CD14-positive monocyte (primary cell): ENCODE data around the gene CD55. TPM values are rescaled to one million over a fixed set of nuclear protein-coding genes. Genes with fewer than 3 reads are reported as not detected.
A peak's percentile ranks its signal among the peaks of the same experiment; 100 is the strongest.

ENCODE experiments used
- DNase-seq, 3 donors: peaks; one replicate each; pipeline ENCODE4 v3.0.0-alpha.2; 2011 to 2022
- H2AFZ ChIP-seq: 2 replicates; pipeline ENCODE4 v1.6.0; 2012; ENCODE audit warnings: mild to moderate bottlenecking, low read depth, low read length, inconsistent platforms; ENCODE audit not compliant: insufficient read depth, poor library complexity, severe bottlenecking
- H3K27ac ChIP-seq, 2 donors: 1 replicate in 1 of 2; 2 replicates in 1 of 2; pipeline ENCODE4 v1.5.1; 2012 to 2013; ENCODE audit warnings: low read length in 2 of 2, control low read depth in 1 of 2, inconsistent platforms in 1 of 2, low read depth in 1 of 2, mild to moderate bottlenecking in 1 of 2
- H3K27me3 ChIP-seq, 2 donors: one replicate each; pipeline versions ENCODE4 v1.6.0 to v1.6.1; 2011 to 2013; ENCODE audit warnings: low read length in 2 of 2; ENCODE audit not compliant: control insufficient read depth in 2 of 2, insufficient read depth in 2 of 2
- H3K36me3 ChIP-seq, 2 donors: replicated peaks in 1 of 2; 1 replicate in 1 of 2; 2 replicates in 1 of 2; pipeline versions ENCODE4 v1.5.1 to v1.6.1; 2012 to 2013; ENCODE audit warnings: low read length in 2 of 2, control low read depth in 1 of 2, inconsistent platforms in 1 of 2, mild to moderate bottlenecking in 1 of 2; ENCODE audit not compliant: insufficient read depth in 2 of 2, control insufficient read depth in 1 of 2
- H3K4me1 ChIP-seq, 2 donors: 1 replicate in 1 of 2; 2 replicates in 1 of 2; pipeline versions ENCODE4 v1.5.1 to v1.6.1; 2012 to 2013; ENCODE audit warnings: low read length in 2 of 2, control low read depth in 1 of 2, inconsistent platforms in 1 of 2, mild to moderate bottlenecking in 1 of 2, moderate library complexity in 1 of 2; ENCODE audit not compliant: insufficient read depth in 2 of 2, control insufficient read depth in 1 of 2
- H3K4me2 ChIP-seq: replicated peaks from 2 replicates; pipeline ENCODE3; 2012; ENCODE audit warnings: low read length, moderate library complexity, mild to moderate bottlenecking; ENCODE audit not compliant: poor library complexity, severe bottlenecking; ENCODE audit errors: extremely low read depth
- H3K4me3 ChIP-seq, 3 experiments: fragments of 200-600 bp in 1 of 3; sonication (generic) in 1 of 3; replicated peaks in 1 of 3; 1 replicate in 2 of 3; 2 replicates in 1 of 3; pipeline ENCODE4 v1.5.1; 2011 to 2013; ENCODE audit warnings: low read length in 3 of 3, mild to moderate bottlenecking in 3 of 3, control low read depth in 2 of 3, low read depth in 2 of 3, inconsistent platforms in 1 of 3, moderate library complexity in 1 of 3
- H3K79me2 ChIP-seq: 2 replicates; pipeline ENCODE4 v1.6.0; 2012; ENCODE audit warnings: mild to moderate bottlenecking, control low read depth, inconsistent platforms, low read length, moderate library complexity; ENCODE audit not compliant: insufficient read depth
- H3K9ac ChIP-seq: 2 replicates; pipeline ENCODE4 v1.6.0; 2017; ENCODE audit warnings: low read length, mild to moderate bottlenecking; ENCODE audit not compliant: insufficient read depth, poor library complexity, severe bottlenecking
- H3K9me3 ChIP-seq, 2 donors: replicated peaks in 1 of 2; 1 replicate in 1 of 2; 2 replicates in 1 of 2; pipeline versions ENCODE4 v1.5.1 to v1.6.1; 2012 to 2013; ENCODE audit warnings: low read length in 2 of 2, control low read depth in 1 of 2; ENCODE audit not compliant: control insufficient read depth in 1 of 2, insufficient read depth in 1 of 2
- H4K20me1 ChIP-seq: 2 replicates; pipeline ENCODE4 v1.6.0; 2012; ENCODE audit warnings: mild to moderate bottlenecking, low read length, control low read depth, moderate library complexity; ENCODE audit not compliant: insufficient read depth
- H3K27ac Mint-ChIP-seq, 7 donors: one replicate each; pipeline ENCODE4 v1.8.0; 2020; ENCODE audit warnings: mild to moderate bottlenecking in 7 of 7, mixed read lengths in 7 of 7, moderate library complexity in 6 of 7, inconsistent platforms in 2 of 7
- H3K27me3 Mint-ChIP-seq, 3 donors: one replicate each; pipeline ENCODE4 v1.8.0; 2021 to 2022; ENCODE audit warnings: low read depth in 3 of 3, mild to moderate bottlenecking in 3 of 3, mixed read lengths in 3 of 3, moderate library complexity in 3 of 3, inconsistent platforms in 1 of 3
- H3K36me3 Mint-ChIP-seq, 2 donors: one replicate each; pipeline ENCODE4 v1.8.0; 2020; ENCODE audit warnings: mixed read lengths in 2 of 2, inconsistent platforms in 1 of 2, mild to moderate bottlenecking in 1 of 2
- H3K4me1 Mint-ChIP-seq: one replicate; pipeline ENCODE4 v1.8.0; 2020; ENCODE audit warnings: mild to moderate bottlenecking, mixed read lengths
- H3K4me3 Mint-ChIP-seq, 2 donors: one replicate each; pipeline ENCODE4 v1.8.0; 2020; ENCODE audit warnings: mild to moderate bottlenecking in 2 of 2, mixed read lengths in 2 of 2, moderate library complexity in 1 of 2
- H3K9me3 Mint-ChIP-seq, 7 donors: one replicate each; pipeline ENCODE4 v1.8.0; 2020 to 2022; ENCODE audit warnings: mixed read lengths in 7 of 7, mild to moderate bottlenecking in 6 of 7, moderate library complexity in 6 of 7, inconsistent platforms in 2 of 7
- WGBS: methylation state at CpG from one replicate; pipeline ENCODE4 v1.1.5; 2013; ENCODE audit warnings: missing lambda C conversion rate; ENCODE audit not compliant: insufficient coverage; 5-methylcytosine and 5-hydroxymethylcytosine counted together
- intact Hi-C, 2 donors: fragments of 100-400 bp; cut with micrococcal nuclease; formaldehyde crosslinking; loops; one replicate each; pipeline versions ENCODE4 v1.15.0 to v1.15.1; 2023
- polyA minus RNA-seq: library from RNA; depleted of rRNA, polyadenylated mRNA; stranded (reverse); fragments of >200 nt; gene quantifications from 2 replicates; pipeline ENCODE4 v1.2.3, GENCODE V29; 2012
- polyA plus RNA-seq, 3 donors: library from polyadenylated mRNA; depleted of rRNA in 1 of 3; unstranded in 2 of 3; stranded (reverse) in 1 of 3; fragments of 300-500 nt in 2 of 3; fragments of >200 nt in 1 of 3; fragmentation: Illumina TruSeq in 2 of 3; gene quantifications; 1 replicate in 2 of 3; 2 replicates in 1 of 3; pipeline ENCODE4 v1.2.3, GENCODE V29; 2012 to 2021
- total RNA-seq, 12 experiments: library from RNA in 1 of 12; stranded (reverse) in 1 of 12; fragments of 120-200 nt in 1 of 12; gene quantifications; one replicate each; pipeline ENCODE4 v1.2.4 and lab custom pipeline; 2013 to 2026; ENCODE audit warnings: mixed read lengths in 6 of 12, inconsistent platforms in 1 of 12
- TF ChIP-seq, protein P1 (sequence below): fragments of 200-600 bp; IDR thresholded peaks from one replicate; pipeline ENCODE4 v1.8.0; 2022; ENCODE audit warnings: antibody characterized with exemption, mild to moderate bottlenecking

The CD55 gene, protein sequence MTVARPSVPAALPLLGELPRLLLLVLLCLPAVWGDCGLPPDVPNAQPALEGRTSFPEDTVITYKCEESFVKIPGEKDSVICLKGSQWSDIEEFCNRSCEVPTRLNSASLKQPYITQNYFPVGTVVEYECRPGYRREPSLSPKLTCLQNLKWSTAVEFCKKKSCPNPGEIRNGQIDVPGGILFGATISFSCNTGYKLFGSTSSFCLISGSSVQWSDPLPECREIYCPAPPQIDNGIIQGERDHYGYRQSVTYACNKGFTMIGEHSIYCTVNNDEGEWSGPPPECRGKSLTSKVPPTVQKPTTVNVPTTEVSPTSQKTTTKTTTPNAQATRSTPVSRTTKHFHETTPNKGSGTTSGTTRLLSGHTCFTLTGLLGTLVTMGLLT
- total RNA-seq (2013) = 259 TPM
- 100 to 1,000 TPM; 171 to 221 (median 182) TPM for polyA plus RNA-seq
- 211 and 241 TPM in 2 replicates for polyA minus RNA-seq
- total RNA-seq (lab: John Stamatoyannopoulos, UW) = 374 to 1,258 (median 701) reads per million in 11 experiments

DNA sequence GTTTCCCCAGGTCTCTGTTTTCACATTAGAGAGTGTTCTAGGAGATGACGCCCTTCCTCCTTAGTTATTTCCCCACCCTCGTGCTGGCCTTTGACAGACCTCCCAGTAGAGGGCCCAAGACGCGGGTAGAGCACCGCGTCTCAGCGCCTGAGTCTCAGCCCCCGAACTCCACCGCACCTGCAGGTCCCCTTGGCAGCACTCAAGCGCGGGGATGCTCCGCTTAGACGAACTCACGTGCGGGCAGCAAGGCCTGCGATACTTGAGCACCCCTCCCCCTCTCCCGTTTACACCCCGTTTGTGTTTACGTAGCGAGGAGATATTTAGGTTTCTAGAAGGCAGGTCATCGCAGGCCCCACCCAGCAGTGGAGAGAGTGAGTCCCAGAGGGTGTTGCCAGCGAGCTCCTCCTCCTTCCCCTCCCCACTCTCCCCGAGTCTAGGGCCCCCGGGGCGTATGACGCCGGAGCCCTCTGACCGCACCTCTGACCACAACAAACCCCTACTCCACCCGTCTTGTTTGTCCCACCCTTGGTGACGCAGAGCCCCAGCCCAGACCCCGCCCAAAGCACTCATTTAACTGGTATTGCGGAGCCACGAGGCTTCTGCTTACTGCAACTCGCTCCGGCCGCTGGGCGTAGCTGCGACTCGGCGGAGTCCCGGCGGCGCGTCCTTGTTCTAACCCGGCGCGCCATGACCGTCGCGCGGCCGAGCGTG is at the start of gene CD55:
Gene CD55, plus strand, starts transcription at position 600 of the 711 bp plus-strand sequence. Its CDS starts 88 bp downstream, at position 688.
- Mint-ChIP-seq H3K27me3 (peaks cover 0 to 2% (median 1%) of the 10 kb centered on the region in 3 donors), H3K9me3 (no peaks in the 10 kb centered on the region), H3K4me3 (peak within 1 kb of the TSS; percentile 96 to 97), H3K36me3 (peaks cover 36% of the 10 kb centered on the region in 2 donors), H3K4me1 (peaks cover 63% of the 10 kb centered on the region), H3K27ac (peak within 1 kb of the TSS; percentile 100)
- Histone ChIP-seq H3K4me1 (peaks cover 57 to 73% of the 10 kb centered on the region in 2 donors), H3K9me3 (no peaks in the 10 kb centered on the region), H3K27ac (peak within 1 kb of the TSS; percentile 99), H3K27me3 (no peaks in the 10 kb centered on the region), H3K4me2 (peak within 1 kb of the TSS; percentile 93), H3K79me2 (peaks cover 41% of the 10 kb centered on the region), H4K20me1 (peaks cover 47% of the 10 kb centered on the region), H3K4me3 (peak within 1 kb of the TSS; percentile 78 to 95 (median 95)), H2AFZ (peak within 1 kb of the TSS; percentile 65), H3K9ac (peak within 1 kb of the TSS; percentile 99), H3K36me3 (peaks cover 36 to 39% of the 10 kb centered on the region in 2 donors)
- intact Hi-C loops = loop anchor here (2.0 to 10.0 kb wide), 5 partner anchors 14 to 236 kb away; partner anchors contain the start of genes C4BPB (in 1 of the 2) and CR1 (in 1 of the 2)
- DNase-seq = peak; percentile 99 to 100 (median 100)
- WGBS = 0% methylated on average over 42 of the region's 53 CpGs
- TF ChIP-seq, protein P1, sequence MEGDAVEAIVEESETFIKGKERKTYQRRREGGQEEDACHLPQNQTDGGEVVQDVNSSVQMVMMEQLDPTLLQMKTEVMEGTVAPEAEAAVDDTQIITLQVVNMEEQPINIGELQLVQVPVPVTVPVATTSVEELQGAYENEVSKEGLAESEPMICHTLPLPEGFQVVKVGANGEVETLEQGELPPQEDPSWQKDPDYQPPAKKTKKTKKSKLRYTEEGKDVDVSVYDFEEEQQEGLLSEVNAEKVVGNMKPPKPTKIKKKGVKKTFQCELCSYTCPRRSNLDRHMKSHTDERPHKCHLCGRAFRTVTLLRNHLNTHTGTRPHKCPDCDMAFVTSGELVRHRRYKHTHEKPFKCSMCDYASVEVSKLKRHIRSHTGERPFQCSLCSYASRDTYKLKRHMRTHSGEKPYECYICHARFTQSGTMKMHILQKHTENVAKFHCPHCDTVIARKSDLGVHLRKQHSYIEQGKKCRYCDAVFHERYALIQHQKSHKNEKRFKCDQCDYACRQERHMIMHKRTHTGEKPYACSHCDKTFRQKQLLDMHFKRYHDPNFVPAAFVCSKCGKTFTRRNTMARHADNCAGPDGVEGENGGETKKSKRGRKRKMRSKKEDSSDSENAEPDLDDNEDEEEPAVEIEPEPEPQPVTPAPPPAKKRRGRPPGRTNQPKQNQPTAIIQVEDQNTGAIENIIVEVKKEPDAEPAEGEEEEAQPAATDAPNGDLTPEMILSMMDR = peak; percentile 70

DNA sequence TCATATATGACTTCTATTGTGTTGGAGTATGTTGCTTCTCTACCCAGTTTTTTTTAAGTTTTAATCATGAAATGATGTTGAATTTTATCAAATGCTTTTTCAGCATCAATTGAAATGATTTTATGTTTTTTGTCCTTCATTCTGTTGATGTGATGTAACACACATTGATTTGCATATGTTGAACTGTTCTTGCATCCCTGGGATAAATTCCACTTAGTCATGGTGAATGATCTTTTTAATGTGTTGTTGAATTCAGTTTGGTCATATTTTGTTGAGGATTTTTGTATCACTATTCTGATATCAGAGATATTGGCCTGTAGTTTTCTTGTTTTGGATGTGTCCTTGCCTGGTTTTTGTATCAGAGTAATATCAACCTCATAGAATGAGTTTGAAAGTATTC is 46.6 kb upstream of the CD55 start:
- Histone ChIP-seq H3K4me1 (no peaks in the 10 kb centered on the region), H3K79me2 (no peaks in the 10 kb centered on the region), H3K27ac (no peak overlapping the region), H3K27me3 (no peaks in the 10 kb centered on the region), H2AFZ (no peak overlapping the region), H3K9ac (no peak overlapping the region), H3K4me2 (no peak overlapping the region), H3K4me3 (no peak overlapping the region), H4K20me1 (no peaks in the 10 kb centered on the region), H3K9me3 (no peaks in the 10 kb centered on the region), H3K36me3 (no peaks in the 10 kb centered on the region)
- H3K4me1 Mint-ChIP-seq = peaks cover 4% of the 10 kb centered on the region
- intact Hi-C loops = no loop called here
- H3K27ac Mint-ChIP-seq = no peak overlapping the region
- peaks cover 0 to 3% (median 2%) of the 10 kb centered on the region in 3 donors for H3K27me3 Mint-ChIP-seq
- no peak for DNase-seq
- TF ChIP-seq, protein P1 = no peak
- no peaks in the 10 kb centered on the region for H3K36me3 Mint-ChIP-seq
- H3K4me3 Mint-ChIP-seq = no peak overlapping the region
- peaks cover 0 to 4% (median 1%) of the 10 kb centered on the region in 7 donors for H3K9me3 Mint-ChIP-seq
